HuH-7 (cell line): ENCODE data around the gene MEF2A.
"Not testable (repeated sequence)": the region's sequence is repeated elsewhere in the genome, so short reads cannot be mapped to it uniquely, and the experiment has no call there.

Source experiments
- DNase-seq: peaks from one replicate; pipeline ENCODE4 v3.0.0; 2011; ENCODE audit warnings: low spot score

The MEF2A gene

GRCh38 chr15:99651023-99651807, 85.4 kb downstream of the MEF2A start:
- DNase-seq, result no peak

DNA sequence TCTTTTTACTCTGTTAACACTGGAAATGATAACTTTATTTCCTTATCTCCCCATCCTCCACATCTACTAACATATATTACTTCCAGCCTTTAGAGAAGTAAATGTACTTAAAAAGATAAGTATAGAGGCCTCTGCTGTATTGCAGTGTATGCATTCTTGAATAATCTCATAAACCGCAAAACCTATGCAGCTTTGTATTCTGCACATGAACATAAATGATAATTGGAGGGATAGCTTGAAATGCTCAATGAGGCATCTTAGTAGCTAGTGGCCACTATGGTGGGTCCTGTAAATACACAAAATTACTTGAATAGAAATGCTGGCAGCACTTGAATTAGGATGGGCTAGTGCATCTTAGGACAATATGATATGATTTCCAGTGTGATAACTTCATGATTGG, 90.4 kb downstream of the MEF2A start:
- DNase-seq, result no peak

GRCh38 chr15:99657996-99658395, 92.2 kb downstream of the MEF2A start:
- DNase-seq, result no peak

- DNase-seq, result no peak
Observed at GRCh38 chr15:99662903-99663302, 97.1 kb downstream of the MEF2A start.

GRCh38 chr15:99666073-99666472, 100.3 kb downstream of the MEF2A start:
- DNase-seq, result not testable (repeated sequence)

GRCh38 chr15:99668533-99669182, 102.9 kb downstream of the MEF2A start:
- peak; percentile 8 for DNase-seq

DNA sequence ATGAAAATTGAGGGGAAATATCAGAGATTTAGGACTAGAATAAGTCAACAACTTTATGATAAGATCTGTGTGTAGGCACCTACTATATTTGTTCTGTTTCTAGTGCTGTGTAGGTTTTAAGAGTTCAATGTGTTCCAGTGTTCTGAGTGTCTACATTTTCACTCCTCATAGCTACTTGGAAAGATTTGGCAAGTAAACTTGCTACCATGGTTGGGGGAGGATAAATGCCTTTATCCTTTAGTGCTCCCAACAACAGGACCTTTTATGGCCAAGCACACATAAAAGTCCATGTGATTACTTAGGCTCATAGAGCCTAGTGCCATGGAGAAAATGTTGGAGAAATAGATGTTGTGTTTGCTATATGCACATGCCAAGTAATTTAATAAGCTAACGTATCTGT, 103.5 kb downstream of the MEF2A start:
- DNase-seq, result peak; percentile 15

- no peak for DNase-seq
Observed at GRCh38 chr15:99671926-99672635, 106.3 kb downstream of the MEF2A start.

- no peak for DNase-seq
Observed at GRCh38 chr15:99673111-99673510, 107.3 kb downstream of the MEF2A start.

- no peak for DNase-seq
Observed at GRCh38 chr15:99674279-99674678, 108.5 kb downstream of the MEF2A start.

GRCh38 chr15:99677540-99678134, 111.9 kb downstream of the MEF2A start:
- no peak for DNase-seq

GRCh38 chr15:99680276-99680675, 114.5 kb downstream of the MEF2A start:
- DNase-seq, result no peak

DNA sequence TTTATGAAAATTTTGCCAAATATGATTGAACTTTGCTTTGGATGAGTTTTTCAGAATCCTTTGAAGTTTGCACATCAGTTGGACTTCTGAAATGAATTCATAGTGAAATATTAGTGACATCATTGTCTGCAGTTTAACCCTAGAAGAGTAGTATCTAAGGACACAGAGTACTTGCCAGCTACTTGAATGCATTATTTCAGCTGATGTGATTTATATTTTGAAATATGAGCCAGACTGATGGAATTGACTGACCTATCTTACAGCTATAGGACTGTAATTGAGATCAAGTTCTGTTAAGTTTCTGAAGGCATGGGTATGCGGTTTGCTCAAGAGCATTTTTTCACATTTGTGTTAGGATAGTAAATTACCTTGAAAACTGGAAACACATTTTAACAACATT, 116.2 kb downstream of the MEF2A start:
- DNase-seq, result no peak

GRCh38 chr15:99682455-99682854, 116.7 kb downstream of the MEF2A start:
- no peak for DNase-seq

DNA sequence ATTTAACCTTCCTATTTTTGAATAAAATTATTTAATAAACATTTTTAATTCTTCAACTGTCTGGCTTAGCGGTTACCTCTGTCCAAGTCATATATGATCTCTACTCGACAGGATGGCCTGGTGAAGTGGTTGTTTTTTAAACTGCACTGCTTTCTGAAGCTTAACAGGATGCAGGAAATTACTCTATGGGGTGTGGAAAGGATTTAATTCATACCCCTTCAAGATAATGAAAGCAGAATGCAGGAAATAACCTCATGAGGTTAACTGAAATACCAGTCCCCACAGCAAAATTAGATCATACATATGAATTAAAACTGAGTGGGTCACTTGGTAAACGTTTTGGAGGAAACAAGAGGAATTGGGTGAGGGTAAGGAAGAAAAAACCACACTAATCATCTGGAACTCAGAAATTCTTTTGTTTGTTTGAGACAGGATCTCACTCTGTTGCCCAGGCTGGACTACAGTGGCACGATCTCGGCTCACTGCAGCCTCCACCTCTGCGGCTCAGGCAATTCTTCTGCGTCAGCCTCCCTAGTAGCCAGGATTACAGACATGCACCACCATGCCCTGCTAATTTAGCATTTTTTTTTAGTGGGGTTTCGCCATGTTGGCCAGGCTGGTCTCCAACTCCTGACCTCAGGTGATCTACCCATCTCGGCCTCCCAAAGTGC, 117.4 kb downstream of the MEF2A start:
- DNase-seq, result no peak

GRCh38 chr15:99686290-99686689, 120.5 kb downstream of the MEF2A start:
- no peak for DNase-seq

DNA sequence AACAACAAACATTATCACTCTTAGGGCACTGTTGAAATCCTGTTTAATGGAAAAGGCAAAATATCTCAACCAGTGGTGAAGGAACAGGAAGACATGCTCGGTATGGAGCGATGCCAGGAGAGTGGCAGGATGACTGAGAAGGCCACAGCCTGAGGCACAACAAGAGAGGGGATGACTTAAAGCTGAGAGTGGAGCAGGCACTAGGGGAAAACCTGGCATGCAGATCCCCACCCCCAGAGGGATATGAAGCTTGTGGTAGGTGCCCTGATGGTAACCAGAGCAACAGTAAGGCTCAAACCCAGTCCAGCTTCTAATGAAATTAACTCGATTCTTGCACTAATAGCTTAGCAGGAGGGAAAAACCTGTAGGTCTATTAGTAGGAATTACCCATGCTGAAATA, 127.0 kb downstream of the MEF2A start:
- DNase-seq, result no peak

DNA sequence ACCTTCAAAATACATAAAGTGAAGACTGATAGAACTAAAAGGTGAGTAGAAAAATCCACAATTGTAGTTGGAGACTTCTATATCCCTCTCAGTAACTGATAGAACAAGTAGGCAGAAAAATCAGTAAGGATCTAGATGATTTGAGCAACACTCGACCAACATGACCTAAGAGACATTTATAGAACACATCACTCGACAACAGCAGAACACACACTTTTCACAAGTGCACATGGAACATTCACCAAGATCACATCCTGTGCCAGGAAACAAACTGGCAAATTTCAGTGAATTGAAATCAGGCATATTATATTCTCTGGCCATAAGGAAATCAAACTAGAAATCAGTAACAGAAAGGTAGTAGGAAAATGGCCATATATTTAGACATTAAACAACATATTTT, 130.3 kb downstream of the MEF2A start:
- DNase-seq, result no peak

- no peak for DNase-seq
Observed at GRCh38 chr15:99702895-99703602, 137.3 kb downstream of the MEF2A start.

DNA sequence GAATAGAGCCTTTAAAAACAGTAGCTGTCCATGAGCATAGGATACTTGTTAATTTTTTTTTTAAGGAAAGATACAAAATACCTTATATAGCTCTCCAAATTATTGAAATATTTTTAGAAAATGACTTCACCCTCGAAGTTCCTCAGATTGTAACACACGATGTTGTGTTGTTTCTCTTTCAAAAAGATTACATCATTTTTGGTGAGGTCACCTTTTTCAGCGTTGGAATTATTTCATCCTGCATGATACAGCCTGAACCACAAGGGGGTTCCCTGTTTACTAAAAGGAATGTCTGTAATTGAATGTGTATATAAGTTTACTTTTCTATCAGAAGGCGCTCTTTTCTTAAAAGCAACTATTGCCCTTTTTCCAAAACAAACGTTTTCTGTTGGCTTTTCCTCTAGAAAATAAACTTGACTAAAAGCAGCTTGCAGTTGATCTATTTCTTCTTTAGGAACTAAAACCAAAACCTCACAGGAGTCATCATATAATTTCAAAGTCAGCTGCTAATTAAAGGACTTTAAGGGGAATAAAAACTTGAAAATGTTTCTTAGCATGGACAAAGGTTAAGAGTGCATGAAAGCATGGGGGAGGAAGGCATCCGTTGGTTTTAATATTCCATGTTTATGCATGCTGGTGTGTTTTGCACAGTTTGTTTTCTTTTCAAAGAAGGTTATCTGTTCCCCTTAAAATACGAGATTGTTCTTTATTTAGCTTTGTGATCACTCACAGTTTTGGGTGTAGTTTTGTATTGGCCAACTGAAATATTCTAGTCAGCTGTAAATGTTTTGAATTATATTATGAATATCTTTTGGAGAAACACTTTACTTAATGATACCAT, 138.0 kb downstream of the MEF2A start:
- peak; percentile 66 for DNase-seq

GRCh38 chr15:99704444-99704838, 138.7 kb downstream of the MEF2A start:
- DNase-seq, result peak; percentile 64
